WTC11 (cell line): ENCODE data around the gene DTX3L. TPM values are rescaled to one million over a fixed set of nuclear protein-coding genes. Genes with fewer than 3 reads are reported as not detected.

Experiments
- ATAC-seq: fragments of 200-7000 bp; cut with Tn5 transposase; 2 replicates; pipeline ENCODE4 v1.10.0; 2021; ENCODE audit warnings: mild to moderate bottlenecking, moderate library complexity
- CTCF ChIA-PET: fragments of 300-600 bp; sonication (Branson Sonifier 250); formaldehyde crosslinking; loops from one replicate; lab custom pipeline; 2021; ENCODE audit warnings: antibody characterized with exemption; lab: Charles Lee
- POLR2A ChIA-PET: fragments of 350-600 bp; sonication (Branson Sonifier 250); formaldehyde crosslinking; loops from one replicate; lab custom pipeline; 2021; ENCODE audit warnings: antibody characterized with exemption; lab: Charles Lee
- DNase-seq: peaks from one replicate; pipeline ENCODE4 v3.0.0; 2021; ENCODE audit warnings: low spot score
- H3K27ac Mint-ChIP-seq: 2 replicates; pipeline ENCODE4 v1.8.0; 2021; ENCODE audit warnings: mixed read lengths
- H3K27me3 Mint-ChIP-seq: 2 replicates; pipeline ENCODE4 v1.8.0; 2021; ENCODE audit warnings: low read depth, mild to moderate bottlenecking, moderate library complexity, mixed read lengths
- H3K36me3 Mint-ChIP-seq: 2 replicates; pipeline ENCODE4 v1.8.0; 2021; ENCODE audit warnings: mixed read lengths
- H3K4me1 Mint-ChIP-seq: 2 replicates; pipeline ENCODE4 v1.8.0; 2022; ENCODE audit warnings: mixed read lengths
- H3K4me3 Mint-ChIP-seq: 2 replicates; pipeline ENCODE4 v1.8.0; 2021; ENCODE audit warnings: mild to moderate bottlenecking, moderate library complexity, mixed read lengths
- H3K9me3 Mint-ChIP-seq: 2 replicates; pipeline ENCODE4 v1.8.0; 2021; ENCODE audit warnings: mixed read lengths
- AFF4 ChIP-seq: sonication (generic); formaldehyde crosslinking; IDR thresholded peaks from 2 replicates; pipeline ENCODE4 v1.8.1; 2023; ENCODE audit warnings: mild to moderate bottlenecking, missing genetic modification reagents, borderline replicate concordance
- ATF1 ChIP-seq: sonication (generic); formaldehyde crosslinking; IDR thresholded peaks from 2 replicates; pipeline ENCODE4 v1.8.1; 2023; ENCODE audit warnings: mild to moderate bottlenecking, moderate library complexity, missing genetic modification reagents
- CBFB ChIP-seq: sonication (generic); formaldehyde crosslinking; IDR thresholded peaks from 2 replicates; pipeline ENCODE4 v1.8.1; 2022; ENCODE audit warnings: mild to moderate bottlenecking, low read depth, missing genetic modification reagents
- CDX4 ChIP-seq: fragments of 250-450 bp; sonication (Bioruptor Pico); IDR thresholded peaks from 2 replicates; pipeline ENCODE4 v1.9.0; 2021; ENCODE audit warnings: moderate library complexity, mild to moderate bottlenecking, inconsistent platforms, borderline replicate concordance
- E2F4 ChIP-seq: sonication (generic); formaldehyde crosslinking; IDR thresholded peaks from 2 replicates; pipeline ENCODE4 v1.8.1; 2022; ENCODE audit warnings: low read depth, mild to moderate bottlenecking, moderate library complexity, missing genetic modification reagents, borderline replicate concordance
- ESRRA ChIP-seq: sonication (generic); formaldehyde crosslinking; IDR thresholded peaks from 2 replicates; pipeline ENCODE4 v1.8.1; 2022; ENCODE audit warnings: mild to moderate bottlenecking, missing genetic modification reagents, borderline replicate concordance
- FOXK1 ChIP-seq: sonication (generic); formaldehyde crosslinking; IDR thresholded peaks from 2 replicates; pipeline ENCODE4 v1.8.0; 2022; ENCODE audit warnings: mild to moderate bottlenecking, moderate library complexity, missing genetic modification reagents
- GRHL2 ChIP-seq: fragments of 250-450 bp; sonication (Bioruptor Pico); IDR thresholded peaks from 2 replicates; pipeline ENCODE4 v1.8.0; 2022; ENCODE audit warnings: mild to moderate bottlenecking, moderate library complexity; ENCODE audit not compliant: insufficient replicate concordance, severe bottlenecking
- OVOL2 ChIP-seq: fragments of 250-450 bp; sonication (Bioruptor Pico); IDR thresholded peaks from 2 replicates; pipeline ENCODE4 v1.9.0; 2021; ENCODE audit warnings: mild to moderate bottlenecking, borderline replicate concordance
- PRDM15 ChIP-seq: sonication (generic); formaldehyde crosslinking; IDR thresholded peaks from 2 replicates; pipeline ENCODE4 v1.8.0; 2022; ENCODE audit warnings: missing genetic modification reagents
- PREB ChIP-seq: sonication (generic); formaldehyde crosslinking; IDR thresholded peaks from 2 replicates; pipeline ENCODE4 v1.8.1; 2022; ENCODE audit warnings: mild to moderate bottlenecking, missing genetic modification reagents, moderate library complexity, borderline replicate concordance
- SP1 ChIP-seq: sonication (generic); formaldehyde crosslinking; conservative IDR thresholded peaks from 2 replicates; pipeline ENCODE4 v1.8.1; 2022; ENCODE audit warnings: missing genetic modification reagents
- USF1 ChIP-seq: sonication (generic); formaldehyde crosslinking; IDR thresholded peaks from 2 replicates; pipeline ENCODE4 v1.8.0; 2022; ENCODE audit warnings: mild to moderate bottlenecking, missing genetic modification reagents
- ZNF281 ChIP-seq: sonication (generic); formaldehyde crosslinking; IDR thresholded peaks from 2 replicates; pipeline ENCODE4 v1.8.0; 2023; ENCODE audit warnings: mild to moderate bottlenecking, missing genetic modification reagents
- total RNA-seq: library from RNA; stranded (reverse); gene quantifications from 3 replicates; pipeline ENCODE4 v1.2.3, GENCODE V29; 2021

The DTX3L gene
- total RNA-seq, 1 experiment from 2014 or later, result 4.6 TPM

GRCh38 chr3:122562923-122563716, 1.0 kb upstream of the DTX3L start:
- Mint-ChIP-seq H3K36me3 (no peaks in the 10 kb centered on the region), H3K9me3 (no peaks in the 10 kb centered on the region), H3K4me3 (peak overlapping the region; percentile 73), H3K27ac (no peak overlapping the region), H3K4me1 (peaks cover 30% of the 10 kb centered on the region), H3K27me3 (peaks cover 6% of the 10 kb centered on the region)
- POLR2A ChIA-PET, result no interaction called here
- no peak for DNase-seq
- CTCF ChIA-PET, result interaction anchor here (0.6 kb wide), 2 partner anchors 215 to 649 kb away, joined by 3 to 4 read pairs; no protein-coding TSS in a partner anchor
- no peak for ATAC-seq
- no peak for TF ChIP-seq ATF1 (CRISPR knock-in tag)
- TF ChIP-seq OVOL2 (CRISPR knock-in tag), result no peak
- no peak for TF ChIP-seq E2F4 (CRISPR knock-in tag)
- TF ChIP-seq CBFB, result no peak
- no peak for TF ChIP-seq ESRRA (CRISPR knock-in tag)
- no peak for TF ChIP-seq SP1 (CRISPR knock-in tag)
- TF ChIP-seq FOXK1 (CRISPR knock-in tag), result no peak
- no peak for TF ChIP-seq CDX4
- no peak for TF ChIP-seq USF1 (CRISPR knock-in tag)
- TF ChIP-seq PREB (CRISPR knock-in tag), result no peak
- TF ChIP-seq PRDM15, result no peak
- no peak for TF ChIP-seq GRHL2
- TF ChIP-seq ZNF281 (CRISPR knock-in tag), result no peak
- no peak for TF ChIP-seq AFF4 (CRISPR knock-in tag)
